ENCODE results near the gene GAREM2. TPM values are rescaled to one million over a fixed set of nuclear protein-coding genes. Genes with fewer than 3 reads are reported as not detected.

The GAREM2 gene
- total RNA-seq, 1 donor from 2014 or later = 4.4 TPM

- Histone ChIP-seq H3K27me3 (no peaks in the 10 kb centered on the region), H3K36me3 (peaks cover 0 to 84% of the 10 kb centered on the region in 2 donors), H3K27ac (no peak overlapping the region), H3K9me3 (no peaks in the 10 kb centered on the region), H3K4me1 (peaks cover 11% of the 10 kb centered on the region), H3K4me3 (no peak overlapping the region)
- intact Hi-C loops (cut with DNase I) = no loop called here
- no peak for TF ChIP-seq CTCF (IDR thresholded peaks at IDR 0.05)
- no peak for TF ChIP-seq POLR2A (IDR thresholded peaks at IDR 0.05)
- TF ChIP-seq POLR2AphosphoS5 (IDR thresholded peaks at IDR 0.05; ENCODE audit: insufficient read depth in 1 of 2, low read depth in 1 of 2) = no peak
- no peak for DNase-seq (ENCODE audit: extremely low spot score in 2 of 2)
Measured at GRCh38 chr2:26195040-26195984, 22.4 kb downstream of the GAREM2 start.

- Histone ChIP-seq H3K36me3 (peaks cover 0 to 77% of the 10 kb centered on the region in 2 donors), H3K27ac (no peak overlapping the region), H3K4me1 (peaks cover 11% of the 10 kb centered on the region), H3K9me3 (no peaks in the 10 kb centered on the region), H3K4me3 (no peak overlapping the region), H3K27me3 (no peaks in the 10 kb centered on the region)
- TF ChIP-seq CTCF (IDR thresholded peaks at IDR 0.05) (no peak), POLR2AphosphoS5 (IDR thresholded peaks at IDR 0.05; ENCODE audit: insufficient read depth in 1 of 2, low read depth in 1 of 2) (no peak), POLR2A (IDR thresholded peaks at IDR 0.05) (no peak)
- no peak for DNase-seq (ENCODE audit: extremely low spot score in 2 of 2)
- intact Hi-C loops (cut with DNase I) = no loop called here
Measured at GRCh38 chr2:26196683-26197418, 24.0 kb downstream of the GAREM2 start.

GRCh38 chr2:26197516-26197915, 24.6 kb downstream of the GAREM2 start:
- Histone ChIP-seq H3K9me3 (no peaks in the 10 kb centered on the region), H3K4me3 (no peak overlapping the region), H3K36me3 (peaks cover 0 to 80% of the 10 kb centered on the region in 2 donors), H3K4me1 (peaks cover 11% of the 10 kb centered on the region), H3K27ac (no peak overlapping the region), H3K27me3 (no peaks in the 10 kb centered on the region)
- intact Hi-C loops (cut with DNase I) = no loop called here
- TF ChIP-seq POLR2A (IDR thresholded peaks at IDR 0.05) (no peak), CTCF (IDR thresholded peaks at IDR 0.05) (no peak), POLR2AphosphoS5 (IDR thresholded peaks at IDR 0.05; ENCODE audit: insufficient read depth in 1 of 2, low read depth in 1 of 2) (no peak)
- no peak for DNase-seq (ENCODE audit: extremely low spot score in 2 of 2)

GRCh38 chr2:26202981-26203490, 30.1 kb downstream of the GAREM2 start:
- intact Hi-C loops (cut with DNase I) = no loop called here
- no peak overlapping the region for H3K4me3 ChIP-seq
- H3K27ac ChIP-seq = no peak overlapping the region
- H3K9me3 ChIP-seq = no peaks in the 10 kb centered on the region
- no peaks in the 10 kb centered on the region for H3K27me3 ChIP-seq
- DNase-seq (ENCODE audit: extremely low spot score in 2 of 2) = no peak
- no peaks in the 10 kb centered on the region for H3K4me1 ChIP-seq
- TF ChIP-seq CTCF (IDR thresholded peaks at IDR 0.05) (no peak), POLR2A (IDR thresholded peaks at IDR 0.05) (no peak), POLR2AphosphoS5 (IDR thresholded peaks at IDR 0.05; ENCODE audit: insufficient read depth in 1 of 2, low read depth in 1 of 2) (no peak)
- H3K36me3 ChIP-seq = peaks cover 0 to 59% of the 10 kb centered on the region in 2 donors
